ENCODE measurements around the gene EPS8L2.
"Not testable (repeated sequence)": the region's sequence is repeated elsewhere in the genome, so short reads cannot be mapped to it uniquely, and the experiment has no call there.

EPS8L2 gene

DNA sequence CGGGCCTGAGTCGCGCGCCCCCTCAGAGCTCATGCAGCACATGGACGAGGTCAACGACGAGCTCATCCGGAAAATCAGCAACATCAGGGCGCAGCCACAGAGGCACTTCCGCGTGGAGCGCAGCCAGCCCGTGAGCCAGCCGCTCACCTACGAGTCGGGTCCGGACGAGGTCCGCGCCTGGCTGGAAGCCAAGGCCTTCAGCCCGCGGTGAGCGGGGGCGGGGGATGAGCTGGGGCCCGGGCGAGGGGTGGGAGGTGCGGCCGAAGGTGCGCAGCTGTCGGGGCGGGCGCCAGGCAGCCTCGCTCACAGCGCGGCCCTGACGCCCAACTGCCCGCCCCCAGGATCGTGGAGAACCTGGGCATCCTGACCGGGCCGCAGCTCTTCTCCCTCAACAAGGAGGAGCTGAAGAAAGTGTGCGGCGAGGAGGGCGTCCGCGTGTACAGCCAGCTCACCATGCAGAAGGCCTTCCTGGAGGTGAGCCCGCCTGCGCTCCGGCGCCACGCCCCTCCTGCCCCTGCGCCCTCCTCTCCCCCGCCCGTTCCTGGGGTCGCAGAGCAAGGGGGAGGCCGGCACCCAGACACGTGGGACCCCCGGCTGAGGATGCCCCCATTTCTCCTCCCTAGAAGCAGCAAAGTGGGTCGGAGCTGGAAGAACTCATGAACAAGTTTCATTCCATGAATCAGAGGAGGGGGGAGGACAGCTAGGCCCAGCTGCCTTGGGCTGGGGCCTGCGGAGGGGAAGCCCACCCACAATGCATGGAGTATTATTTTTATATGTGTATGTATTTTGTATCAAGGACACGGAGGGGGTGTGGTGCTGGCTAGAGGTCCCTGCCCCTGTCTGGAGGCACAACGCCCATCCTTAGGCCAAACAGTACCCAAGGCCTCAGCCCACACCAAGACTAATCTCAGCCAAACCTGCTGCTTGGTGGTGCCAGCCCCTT lies 20.5 kb downstream of the EPS8L2 start:
- DNase-seq: no peak

DNA sequence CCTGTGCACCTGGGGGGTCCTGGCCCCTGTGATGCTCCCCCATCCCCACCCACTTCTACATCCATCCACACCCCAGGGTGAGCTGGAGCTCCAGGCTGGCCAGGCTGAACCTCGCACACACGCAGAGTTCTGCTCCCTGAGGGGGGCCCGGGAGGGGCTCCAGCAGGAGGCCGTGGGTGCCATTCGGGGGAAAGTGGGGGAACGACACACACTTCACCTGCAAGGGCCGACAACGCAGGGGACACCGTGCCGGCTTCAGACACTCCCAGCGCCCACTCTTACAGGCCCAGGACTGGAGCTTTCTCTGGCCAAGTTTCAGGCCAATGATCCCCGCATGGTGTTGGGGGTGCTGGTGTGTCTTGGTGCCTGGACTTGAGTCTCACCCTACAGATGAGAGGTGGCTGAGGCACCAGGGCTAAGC lies 21.3 kb downstream of the EPS8L2 start:
- DNase-seq: no peak

DNA sequence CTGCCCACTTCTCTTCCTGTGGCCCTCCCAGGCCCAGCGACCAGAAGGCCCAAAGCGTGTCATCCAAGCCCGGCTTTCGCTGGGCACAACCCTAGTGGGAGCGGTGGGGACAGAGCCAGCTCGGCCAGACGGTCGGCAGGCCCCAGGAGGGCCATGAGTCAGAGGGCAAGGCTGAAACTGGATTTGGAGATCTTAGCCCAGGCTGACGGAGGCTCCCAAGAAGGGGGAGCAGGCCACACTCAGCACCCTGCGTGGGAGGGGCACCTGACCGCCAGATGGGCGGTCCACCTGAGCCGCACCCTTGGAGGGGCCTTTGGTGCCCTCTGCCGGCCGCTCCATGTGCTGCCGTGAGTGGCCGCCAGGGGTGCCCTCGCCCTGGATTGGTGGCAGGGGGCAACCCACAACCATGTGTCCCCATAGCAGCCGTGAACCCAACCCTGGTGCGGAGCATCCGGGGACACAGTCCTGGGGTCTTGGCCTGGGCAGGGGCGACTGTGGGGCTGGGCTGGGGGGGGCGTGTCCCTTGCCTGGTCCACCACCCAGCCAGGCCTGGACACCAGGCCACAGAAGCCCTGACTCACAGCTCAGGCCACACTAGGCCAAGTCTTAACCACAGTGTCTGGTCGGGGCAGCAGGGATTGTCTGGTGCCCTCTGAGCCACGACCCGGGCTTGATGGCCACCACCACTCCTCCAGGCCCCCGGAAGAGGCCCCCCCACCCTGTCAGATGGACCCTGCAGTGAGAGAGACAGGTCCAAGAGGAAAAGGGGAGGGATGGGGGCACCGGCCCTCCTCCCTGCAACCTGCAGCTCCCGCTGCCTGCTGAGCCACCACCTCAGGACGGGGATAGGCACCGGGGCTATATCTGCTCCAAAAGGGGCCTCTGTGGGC lies 22.1 kb downstream of the EPS8L2 start:
- DNase-seq: peak in 12 of 14 donors; percentile 38 to 81 (median 68)

DNA sequence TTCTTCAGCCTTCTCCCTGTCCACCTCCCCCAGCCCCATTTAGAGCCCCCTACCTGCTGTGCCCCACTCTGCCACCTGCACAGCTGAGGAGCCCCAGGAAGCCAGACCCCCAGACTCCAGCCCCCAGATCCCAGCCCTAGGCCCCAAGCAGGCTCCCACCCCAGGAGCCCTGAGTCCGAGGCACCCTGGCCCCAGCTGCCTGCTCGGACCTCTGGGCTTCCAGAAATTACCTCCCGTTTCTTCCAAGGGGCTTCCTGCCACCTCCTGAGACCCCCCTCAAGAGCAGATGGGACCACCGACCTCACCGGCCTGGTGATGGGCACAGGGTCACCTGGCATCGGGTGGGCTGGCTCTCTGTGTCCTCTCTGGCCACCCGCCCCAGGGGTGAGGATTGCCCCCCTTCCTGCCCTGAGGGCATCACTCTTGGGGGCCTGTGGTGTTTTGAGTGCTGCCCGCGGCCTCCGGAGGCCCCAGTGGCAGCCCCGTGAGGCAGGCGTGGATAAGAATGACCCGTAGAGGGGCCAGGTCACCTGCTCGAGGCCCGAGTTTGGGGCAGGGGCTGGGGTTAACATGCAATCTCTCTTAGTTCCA lies 23.0 kb downstream of the EPS8L2 start:
- DNase-seq: no peak

DNA sequence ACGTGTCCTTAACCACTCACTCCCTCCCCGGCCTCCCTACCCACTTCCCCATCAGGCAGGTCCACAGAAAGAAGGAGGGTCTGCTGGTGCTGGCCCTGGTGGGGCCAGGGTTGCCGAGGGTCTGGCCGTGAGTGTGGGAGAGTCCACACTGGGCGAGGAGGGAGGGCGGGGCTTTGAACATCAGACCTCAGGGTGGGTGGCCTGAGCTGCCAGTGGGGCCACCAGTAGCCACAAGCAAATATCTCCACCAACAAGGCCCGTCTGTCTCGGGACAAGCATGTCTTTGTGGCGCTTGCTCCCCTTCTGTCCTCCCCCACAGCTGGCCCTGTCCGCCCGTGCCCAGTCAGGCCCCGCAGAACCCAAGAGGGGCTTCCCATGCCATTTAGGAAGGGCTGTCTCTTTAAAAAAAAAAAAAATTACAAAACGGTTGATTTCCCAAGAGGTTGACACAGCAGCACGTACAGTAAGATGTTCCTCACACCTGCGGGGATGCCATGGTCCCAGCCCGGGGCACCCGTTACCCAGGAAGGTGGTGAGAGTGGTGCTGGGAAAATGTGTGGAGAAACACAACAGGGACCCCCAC lies 23.6 kb downstream of the EPS8L2 start:
- DNase-seq: peak in 11 of 14 donors; percentile 46 to 80 (median 69)

DNA sequence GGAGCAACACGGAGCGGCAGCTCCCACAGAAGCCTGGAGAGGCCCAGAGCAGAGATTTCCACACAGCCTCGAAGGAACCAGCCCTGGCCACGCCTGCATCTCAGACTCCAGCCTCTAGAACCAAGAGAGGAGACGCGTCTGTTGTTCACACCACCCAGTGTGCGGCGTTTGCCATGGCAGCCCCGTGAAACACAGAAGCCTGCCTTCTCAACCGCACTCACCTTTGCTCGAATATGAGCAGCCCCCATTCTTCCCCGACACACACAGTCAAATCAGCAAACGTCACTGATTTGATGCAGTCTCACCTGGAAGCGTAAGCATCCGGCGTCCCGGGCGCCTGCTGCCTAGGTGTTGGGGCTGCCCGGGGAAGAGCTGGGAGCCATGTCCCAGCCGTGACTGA lies 27.0 kb downstream of the EPS8L2 start:
- no peak for DNase-seq

DNA sequence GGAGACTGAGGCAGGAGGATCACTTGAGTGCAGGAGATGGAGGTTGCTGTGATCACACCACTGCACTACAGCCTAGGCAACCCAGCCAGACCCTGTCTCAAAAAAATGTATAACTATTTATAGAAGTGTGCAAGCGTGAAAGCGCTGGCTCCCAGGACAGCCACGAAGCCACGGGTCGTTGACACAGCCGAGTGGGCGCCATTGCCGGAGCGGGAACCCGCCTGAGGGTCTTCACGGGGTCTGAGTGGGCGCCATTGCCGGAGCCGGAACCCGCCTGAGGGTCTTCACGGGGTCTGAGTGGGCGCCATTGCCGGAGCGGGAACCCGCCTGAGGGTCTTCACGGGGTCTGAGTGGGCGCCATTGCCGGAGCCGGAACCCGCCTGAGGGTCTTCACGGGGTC lies 28.5 kb downstream of the EPS8L2 start:
- not testable (repeated sequence) for DNase-seq

DNA sequence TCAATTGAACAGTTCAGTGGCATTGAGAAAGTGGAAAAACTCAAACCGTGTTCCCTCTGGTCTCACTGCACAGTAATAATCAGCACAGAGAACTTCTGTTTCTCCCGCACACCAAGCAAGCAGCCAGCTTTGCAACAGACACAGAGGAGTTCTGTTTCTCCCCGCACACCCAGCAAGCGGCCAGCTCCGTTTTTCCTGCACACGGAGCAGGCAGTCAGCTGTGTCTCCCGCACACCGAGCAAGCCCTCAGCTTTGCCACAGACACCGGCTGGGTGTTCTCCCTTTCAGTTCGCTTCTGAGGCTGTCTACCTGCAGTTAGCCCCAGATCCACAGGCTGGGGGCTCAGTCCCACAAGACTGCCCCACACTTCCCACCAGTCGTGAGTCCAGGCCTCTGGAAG lies 31.3 kb downstream of the EPS8L2 start:
- DNase-seq: peak in 4 of 14 donors; percentile 23 to 38 (median 30)

DNA sequence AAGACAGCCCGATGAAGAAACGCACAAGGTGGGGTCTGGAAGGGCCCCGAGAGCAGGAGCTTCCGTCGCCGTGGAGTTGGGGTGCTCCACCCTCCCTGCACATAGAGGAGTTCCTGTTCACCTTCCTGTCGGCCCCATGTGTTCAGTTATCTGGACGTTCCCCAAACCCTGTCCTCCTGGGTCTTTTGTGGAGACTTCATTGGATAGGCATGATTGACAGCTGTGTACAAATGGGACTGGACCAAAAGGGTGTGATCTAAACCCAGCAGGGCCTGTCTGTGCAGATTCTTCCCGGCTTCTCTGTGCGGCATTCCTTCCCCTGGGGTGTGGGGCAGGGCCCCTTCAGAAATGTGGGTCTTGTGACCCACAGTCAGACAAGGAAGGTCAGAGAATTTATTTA lies 31.9 kb downstream of the EPS8L2 start:
- not testable (repeated sequence) for DNase-seq

DNA sequence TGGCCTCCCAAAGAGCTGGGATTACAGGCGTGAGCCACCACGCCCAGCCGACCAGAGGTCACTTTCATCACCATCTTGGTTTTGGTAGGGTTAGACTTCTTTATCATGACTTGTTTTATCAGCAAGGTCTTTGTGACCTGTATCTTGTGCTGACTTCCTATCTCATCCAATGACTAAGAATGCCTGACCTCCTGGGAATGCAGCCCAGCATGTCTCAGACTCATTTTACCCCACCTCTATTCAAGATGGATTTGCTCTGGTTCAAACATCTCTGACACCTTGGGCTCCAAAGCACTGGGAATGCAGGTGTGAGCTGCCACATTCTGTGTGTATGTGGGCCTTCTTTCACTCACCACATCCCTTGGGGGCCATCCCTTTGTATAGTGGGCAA lies 36.1 kb downstream of the EPS8L2 start:
- DNase-seq: no peak

DNA sequence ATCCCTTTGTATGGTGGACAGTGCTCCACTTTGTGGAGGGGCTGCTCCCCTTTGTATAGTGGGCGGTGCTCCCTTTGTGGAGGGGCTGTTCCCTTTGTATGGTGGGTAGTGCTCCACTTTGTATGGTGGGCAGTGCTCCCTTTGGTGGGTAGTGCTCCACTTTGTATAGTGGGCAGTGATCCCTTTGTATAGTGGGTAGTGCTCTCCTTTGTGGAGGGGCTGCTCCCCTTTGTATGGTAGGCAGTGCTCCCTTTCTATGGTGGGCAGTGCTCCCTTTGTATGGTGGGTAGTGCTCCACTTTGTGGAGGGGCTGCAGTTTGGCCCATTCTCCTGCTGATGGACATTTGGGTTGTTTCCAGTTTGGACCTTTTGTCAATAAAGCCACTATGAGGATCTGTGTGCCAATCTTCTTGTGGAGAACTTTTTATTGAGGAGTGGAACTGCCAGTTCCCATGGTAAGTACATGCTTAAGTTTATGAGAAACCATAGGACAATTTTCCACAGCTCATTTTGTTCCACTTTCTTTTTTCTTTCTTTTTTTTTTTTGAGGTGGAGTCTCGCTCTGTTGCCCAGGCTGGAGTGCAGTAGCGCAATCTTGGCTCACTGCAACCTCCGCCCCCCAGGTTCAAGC lies 36.7 kb downstream of the EPS8L2 start:
- no peak for DNase-seq

DNA sequence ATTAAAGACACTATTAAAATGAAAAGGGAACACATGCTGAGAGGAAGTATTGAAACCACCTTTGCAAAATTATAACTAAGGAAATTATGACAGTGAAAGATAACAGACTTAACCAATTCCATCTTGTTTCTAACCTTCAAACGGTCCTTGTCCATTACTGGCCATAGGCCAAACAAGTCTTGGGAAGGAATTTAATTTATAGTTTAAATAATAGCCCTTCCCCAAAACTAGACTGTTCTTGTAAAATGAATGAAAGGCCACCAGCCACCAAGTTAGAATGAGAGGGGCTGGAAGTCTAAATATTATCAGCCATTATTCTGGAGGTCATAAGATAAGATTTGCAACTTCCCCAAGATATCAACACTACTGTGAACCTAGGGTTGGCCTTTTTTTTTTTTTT lies 39.4 kb downstream of the EPS8L2 start:
- DNase-seq: no peak

DNA sequence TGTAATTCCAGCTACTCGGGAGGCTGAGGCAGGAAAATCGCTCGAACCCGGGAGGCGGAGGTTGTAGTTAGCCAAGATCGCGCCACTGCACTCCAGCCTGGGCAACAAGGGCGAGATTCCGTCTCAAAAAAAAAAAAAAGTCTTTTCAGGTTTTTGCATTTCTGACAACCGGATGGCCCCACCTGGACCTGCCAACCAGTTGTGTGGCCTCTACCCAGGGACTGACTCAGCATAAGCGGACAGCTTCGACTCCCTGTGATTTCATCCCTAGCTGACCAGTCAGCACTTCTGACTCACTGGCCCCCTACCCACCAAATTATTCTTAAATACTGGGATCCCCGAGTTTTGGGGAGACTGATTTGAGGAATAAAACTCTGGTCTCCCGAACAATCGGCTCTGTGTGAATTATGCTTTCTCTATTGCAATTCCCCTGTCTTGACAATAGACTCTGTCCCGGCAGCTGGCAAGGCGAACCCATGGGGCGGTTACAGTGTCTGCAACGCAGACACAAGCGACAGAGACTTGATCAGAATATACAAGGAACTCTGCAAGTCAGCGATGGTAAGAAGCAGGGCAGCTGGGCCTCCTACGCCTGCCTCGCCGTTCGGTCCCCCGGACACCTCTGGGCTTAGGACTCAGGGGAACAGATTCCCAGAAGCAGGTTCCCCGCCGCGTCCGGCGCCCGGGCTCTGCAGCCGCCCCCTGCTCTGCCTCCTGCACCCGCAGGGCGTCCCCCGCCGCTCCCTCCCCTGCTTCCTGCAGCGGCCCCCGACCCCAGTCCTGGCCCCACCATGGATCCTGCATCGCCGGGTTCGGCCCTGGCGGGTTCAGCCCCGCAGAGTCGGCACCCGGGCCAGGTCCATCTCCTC lies 40.5 kb downstream of the EPS8L2 start:
- DNase-seq: peak in 10 of 14 donors; percentile 21 to 78 (median 67)

DNA sequence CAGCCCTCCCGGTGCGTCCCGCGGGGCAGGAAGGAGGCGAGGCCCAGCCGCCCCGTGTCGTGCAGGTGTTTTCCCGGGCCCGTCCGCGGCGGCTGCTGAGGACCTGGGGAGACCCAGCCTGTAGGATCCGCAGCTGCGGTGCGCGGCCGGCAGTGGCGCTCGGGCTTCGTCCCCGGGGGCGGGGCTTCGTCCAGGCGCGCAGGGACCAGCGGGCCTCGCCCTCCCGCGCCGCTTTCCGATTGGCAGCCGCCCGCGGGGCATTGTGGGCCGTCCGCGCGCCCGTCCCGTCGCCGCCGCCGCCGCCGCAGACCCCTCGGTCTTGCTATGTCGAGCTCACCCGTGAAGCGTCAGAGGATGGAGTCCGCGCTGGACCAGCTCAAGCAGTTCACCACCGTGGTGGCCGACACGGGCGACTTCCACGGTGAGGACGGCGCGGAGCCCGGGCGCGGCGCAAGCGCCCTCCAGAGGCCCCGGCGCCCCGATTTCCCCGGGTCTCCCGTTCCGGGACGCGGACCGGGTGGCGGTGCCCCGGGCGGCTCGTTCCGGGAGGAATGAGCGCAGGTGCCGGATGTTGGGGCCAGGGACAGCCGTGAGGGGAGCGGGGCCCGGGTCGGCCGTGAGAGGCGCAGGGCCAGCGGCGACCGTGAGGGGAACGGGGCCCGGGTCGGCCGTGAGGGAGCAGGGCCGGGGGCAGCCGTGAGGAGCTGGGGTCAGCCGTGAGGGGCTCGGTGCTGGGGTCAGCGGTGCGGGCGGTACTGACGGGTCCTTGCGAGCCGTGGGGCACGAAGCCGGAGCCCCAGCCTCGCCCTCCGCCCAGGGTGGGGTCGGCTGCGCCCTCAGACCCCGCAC lies 41.4 kb downstream of the EPS8L2 start, which contains the start of gene TALDO1:
TSS of gene TALDO1 (plus strand) at position 307 of the 849 bp plus-strand sequence. CDS start at position 325, 18 bp downstream.
- peak in 13 of 14 donors; percentile 70 to 93 (median 84) for DNase-seq

DNA sequence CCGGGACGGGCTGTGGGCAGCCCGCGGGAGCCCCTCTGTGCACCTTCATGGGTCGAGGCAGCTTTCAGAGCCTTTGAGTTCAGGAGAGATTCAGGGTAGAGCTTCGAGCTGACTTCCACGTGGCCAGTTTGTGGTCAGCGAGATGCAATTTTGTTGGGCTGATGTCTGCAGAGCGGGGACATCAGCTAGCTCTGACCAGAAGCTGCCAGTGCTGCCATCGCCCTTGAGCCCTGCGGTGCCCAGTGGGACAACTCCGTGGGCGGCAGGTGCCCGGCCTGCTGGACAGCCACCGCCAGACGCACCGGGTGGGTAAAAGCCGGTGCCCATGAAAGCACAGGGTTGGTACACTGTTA lies 42.0 kb downstream of the EPS8L2 start:
- DNase-seq: peak in 2 of 14 donors; percentile 30 to 34

DNA sequence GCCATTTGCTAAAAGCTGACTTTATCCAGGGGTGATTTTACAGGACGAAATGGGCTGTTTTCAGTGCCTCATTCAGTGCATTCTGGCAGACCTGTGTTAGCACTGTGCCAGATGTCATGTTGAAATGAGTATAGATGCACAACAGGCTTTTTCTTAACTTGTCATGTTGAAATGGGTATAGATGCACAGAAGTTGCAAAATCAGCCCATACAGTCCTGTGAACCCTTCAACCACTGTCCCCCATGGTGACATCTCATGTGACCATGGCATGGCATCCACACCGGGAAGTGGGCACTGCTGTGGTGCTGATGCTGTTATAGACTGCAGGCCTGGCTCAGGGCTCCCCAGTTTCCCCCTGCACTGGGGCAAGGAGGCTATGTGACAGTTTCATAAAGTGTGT lies 43.7 kb downstream of the EPS8L2 start:
- no peak for DNase-seq

DNA sequence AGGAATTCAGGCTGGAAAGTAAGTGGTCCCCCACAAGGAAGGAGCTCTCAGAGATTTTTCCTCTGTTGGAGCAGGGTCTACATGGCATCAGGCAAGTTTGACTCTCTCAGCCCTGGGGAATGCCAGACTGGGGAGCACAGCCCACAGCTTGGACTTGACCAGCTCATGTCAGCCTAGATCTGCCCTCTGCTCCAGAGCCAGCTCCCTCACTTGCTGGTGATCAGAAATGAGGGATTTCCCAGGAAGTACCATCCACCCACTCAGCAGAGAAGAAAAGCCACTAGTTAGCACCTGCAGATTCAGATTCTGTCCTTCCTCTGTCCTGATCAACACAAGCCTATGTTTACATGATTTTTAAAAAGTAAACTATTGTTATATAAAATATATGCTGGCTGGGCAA lies 54.2 kb downstream of the EPS8L2 start:
- DNase-seq: no peak

DNA sequence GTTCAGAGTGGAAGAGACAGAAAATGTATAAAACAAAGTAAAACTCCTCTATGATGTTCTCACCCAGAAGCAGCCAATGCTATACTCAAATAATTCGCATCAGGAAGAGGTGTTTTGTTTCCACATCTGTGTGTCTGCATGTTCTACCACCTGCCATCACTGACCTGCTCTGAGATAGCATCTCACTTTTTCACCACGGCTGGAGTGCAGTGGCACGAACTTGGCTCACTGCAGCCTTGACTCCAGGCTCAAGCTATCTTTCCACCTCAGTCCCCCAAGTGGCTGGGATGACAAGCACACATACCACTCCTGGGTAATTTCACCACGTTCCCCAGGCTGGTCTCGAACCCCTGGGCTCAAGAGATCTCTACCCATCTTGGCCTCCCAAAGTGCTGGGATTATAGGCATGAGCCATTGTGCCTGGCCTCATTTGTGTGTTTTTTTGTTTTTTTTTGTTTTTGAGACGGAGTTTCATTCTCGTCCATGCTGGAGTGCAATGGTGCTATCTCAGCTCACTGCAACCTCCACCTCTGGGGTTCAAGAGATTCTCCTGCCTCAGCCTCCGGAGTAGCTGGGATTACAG lies 55.6 kb downstream of the EPS8L2 start:
- no peak for DNase-seq

DNA sequence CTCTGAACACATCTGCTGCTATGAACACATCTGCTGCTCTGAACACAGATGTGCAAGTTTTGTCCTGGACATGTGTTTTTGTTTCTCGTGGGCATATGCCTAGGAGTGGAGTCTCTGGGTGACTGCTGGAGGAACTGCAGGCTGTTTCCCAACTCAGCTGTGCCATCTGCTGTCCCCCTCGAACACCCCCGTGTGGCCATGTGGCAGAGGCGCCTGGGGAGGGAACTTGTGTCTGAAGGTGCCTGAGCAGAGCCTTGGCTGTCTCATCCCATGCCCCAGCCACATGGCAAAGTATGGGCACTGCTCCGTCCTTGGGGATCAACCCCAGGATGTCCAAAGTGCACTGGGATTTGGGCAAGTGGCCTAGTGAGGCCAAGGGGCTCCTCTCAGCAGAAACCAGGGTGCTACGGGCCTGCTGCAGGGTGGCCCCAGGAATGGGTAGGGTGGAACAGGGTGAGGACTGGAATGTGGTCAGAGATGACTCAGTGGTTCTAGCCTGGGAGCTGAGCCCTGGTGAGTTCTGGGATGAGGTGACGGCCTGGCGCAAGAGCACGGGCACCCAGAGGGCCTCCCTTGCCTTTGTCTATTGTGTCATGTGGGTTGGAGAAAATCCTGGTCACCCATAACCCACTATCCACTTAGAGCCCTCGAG lies 56.5 kb downstream of the EPS8L2 start:
- DNase-seq: peak in 9 of 14 donors; percentile 21 to 84 (median 33)

All from C1 segment of cervical spinal cord (tissue), 14 donors.